Kidney epithelial cell (primary cell): Measurements from ENCODE around the gene DTX2. TPM values are rescaled to one million over a fixed set of nuclear protein-coding genes. Genes with fewer than 3 reads are reported as not detected.
"Not testable (repeated sequence)": the region's sequence is repeated elsewhere in the genome, so short reads cannot be mapped to it uniquely, and the experiment has no call there.

Source experiments
- DNase-seq: peaks from one replicate; pipeline ENCODE4 v3.0.0-alpha.2; 2010; ENCODE audit warnings: low read depth
- H3K27me3 ChIP-seq: 2 replicates; pipeline ENCODE4 v1.6.0; 2011; ENCODE audit warnings: low read length; ENCODE audit not compliant: control insufficient read depth, insufficient read depth
- H3K36me3 ChIP-seq: 2 replicates; pipeline ENCODE4 v1.5.1; 2011; ENCODE audit warnings: low read length; ENCODE audit not compliant: control insufficient read depth, insufficient read depth
- H3K4me3 ChIP-seq: 2 replicates; pipeline ENCODE4 v1.5.1; 2011; ENCODE audit warnings: low read depth, mild to moderate bottlenecking, control low read depth, low read length
- total RNA-seq: library from RNA; depleted of rRNA; stranded (reverse); fragments of >200 nt; gene quantifications from 2 replicates; pipeline ENCODE4 v1.2.3, GENCODE V29; 2015

The DTX2 gene
- total RNA-seq, 1 donor from 2014 or later, result 17.9 TPM

GRCh38 chr7:76487969-76488368, 26.5 kb downstream of the DTX2 start:
- not testable (repeated sequence) for H3K27me3 ChIP-seq, H3K4me3 ChIP-seq, DNase-seq, H3K36me3 ChIP-seq

DNA sequence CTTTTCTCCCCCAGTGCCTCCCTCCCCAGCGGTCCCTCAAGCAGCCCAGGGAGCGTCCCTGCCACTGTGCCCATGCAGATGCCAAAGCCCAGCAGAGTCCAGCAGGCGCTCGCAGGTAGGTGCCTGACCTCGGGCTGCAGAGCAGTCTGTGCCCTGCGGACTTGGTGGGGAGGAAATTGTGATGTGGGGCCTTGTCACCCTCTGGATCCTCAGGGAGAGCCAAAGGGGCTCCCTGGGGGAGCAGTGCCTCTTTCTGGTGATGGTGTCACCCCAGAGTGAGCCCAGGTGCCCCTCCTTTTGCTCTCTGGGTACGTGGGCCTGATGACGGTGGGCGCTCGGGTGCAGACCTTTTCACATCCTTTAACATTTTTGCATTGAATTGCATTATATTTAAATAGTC, 30.6 kb downstream of the DTX2 start:
- H3K27me3 ChIP-seq, DNase-seq: not testable (repeated sequence)

DNA sequence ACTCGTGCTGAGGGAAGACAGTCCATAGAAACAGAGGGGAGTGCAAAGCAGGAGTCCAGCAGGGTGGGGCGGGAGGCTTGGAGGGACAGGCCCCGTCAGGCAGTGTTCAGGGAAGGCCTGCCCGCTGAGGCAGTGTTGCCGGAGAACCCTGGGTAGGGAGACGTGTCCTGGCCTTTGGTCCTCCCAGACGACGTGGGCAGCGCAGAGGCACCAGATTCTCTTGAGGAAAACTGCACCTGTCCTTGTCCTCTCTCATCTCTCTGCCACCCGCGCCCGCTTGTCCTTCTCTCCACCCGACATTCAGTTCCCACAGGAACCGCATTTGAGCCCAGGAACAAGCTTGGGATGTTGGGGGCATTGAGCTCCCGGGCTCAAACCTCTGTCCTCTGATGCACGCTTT, 34.2 kb downstream of the DTX2 start:
- not testable (repeated sequence) for H3K4me3 ChIP-seq, DNase-seq, H3K36me3 ChIP-seq, H3K27me3 ChIP-seq

More for the DNA sequence above, 30.6 kb downstream of the DTX2 start:
- H3K36me3 ChIP-seq, H3K4me3 ChIP-seq: not testable (repeated sequence)

- not testable (repeated sequence) for H3K4me3 ChIP-seq, DNase-seq, H3K27me3 ChIP-seq, H3K36me3 ChIP-seq
These were observed 36.5 kb downstream of the DTX2 start for GRCh38 chr7:76497918-76498582.

DNA sequence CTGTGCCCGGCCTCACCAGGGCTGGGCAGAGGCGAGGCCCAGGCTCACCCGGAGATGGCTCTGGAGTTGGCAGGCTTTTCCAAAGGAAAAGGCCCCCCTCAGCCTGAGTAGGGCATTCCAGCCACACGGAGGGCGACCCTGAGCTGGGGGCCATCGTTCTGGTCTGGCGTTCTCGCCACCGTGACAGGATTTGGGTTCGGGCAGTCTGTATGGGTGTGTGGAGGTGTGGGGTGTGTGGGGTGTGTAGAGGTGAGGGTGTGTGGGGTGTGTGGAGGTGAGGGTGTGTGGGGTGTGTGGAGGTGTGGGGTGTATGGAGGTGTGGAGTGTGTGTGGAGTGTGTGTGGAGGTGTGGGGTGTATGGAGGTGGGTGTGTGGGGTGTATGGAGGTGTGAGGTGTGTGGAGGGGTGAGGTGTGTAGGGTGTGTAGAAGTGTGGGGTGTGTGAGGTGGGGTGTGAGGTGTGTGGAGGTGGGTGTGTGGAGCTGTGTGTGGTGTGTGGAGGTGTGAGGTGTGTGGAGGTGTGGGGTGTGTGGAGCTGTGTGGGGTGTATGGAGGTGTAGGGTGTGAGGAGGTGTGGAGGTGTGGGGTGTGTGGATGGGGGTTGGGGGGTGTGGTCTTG, 37.2 kb downstream of the DTX2 start:
- H3K4me3 ChIP-seq, DNase-seq, H3K36me3 ChIP-seq, H3K27me3 ChIP-seq: not testable (repeated sequence)

DNA sequence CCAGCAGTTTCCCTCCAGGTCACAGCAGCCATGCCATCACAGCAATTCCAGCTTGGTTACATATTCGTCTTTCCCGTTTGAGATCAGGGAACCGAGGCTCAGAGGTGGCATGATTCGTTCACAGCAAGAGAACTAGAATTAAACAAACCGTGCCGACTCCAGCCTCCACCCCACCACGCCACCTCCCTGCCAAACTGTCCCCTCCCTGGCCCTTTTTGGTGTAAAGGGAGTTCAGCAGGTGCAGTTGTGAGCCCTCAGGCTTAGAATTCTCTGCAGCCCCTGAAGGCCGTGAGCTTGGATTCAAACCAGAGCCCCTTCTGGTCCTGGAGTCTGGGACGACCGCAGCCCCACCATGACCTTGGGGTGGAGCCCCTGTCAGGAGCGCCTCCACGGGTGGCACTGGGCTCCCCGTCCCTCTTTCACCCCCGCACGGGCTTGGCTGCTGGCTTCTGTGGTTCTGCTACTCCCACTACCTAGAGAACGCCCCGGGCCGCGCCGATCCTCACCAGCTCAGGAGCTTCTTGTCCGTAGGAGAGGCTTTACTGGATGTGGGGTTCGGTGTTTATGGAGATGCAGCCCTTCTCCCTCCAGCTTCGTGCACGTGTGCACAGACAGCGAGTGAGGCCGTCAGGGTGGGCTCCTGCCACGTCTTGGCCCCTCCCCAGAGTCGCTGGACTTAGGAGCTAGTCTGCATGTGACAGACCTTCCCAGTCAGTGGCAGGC, 37.9 kb downstream of the DTX2 start:
- H3K4me3 ChIP-seq, DNase-seq, H3K36me3 ChIP-seq, H3K27me3 ChIP-seq: not testable (repeated sequence)

DNA sequence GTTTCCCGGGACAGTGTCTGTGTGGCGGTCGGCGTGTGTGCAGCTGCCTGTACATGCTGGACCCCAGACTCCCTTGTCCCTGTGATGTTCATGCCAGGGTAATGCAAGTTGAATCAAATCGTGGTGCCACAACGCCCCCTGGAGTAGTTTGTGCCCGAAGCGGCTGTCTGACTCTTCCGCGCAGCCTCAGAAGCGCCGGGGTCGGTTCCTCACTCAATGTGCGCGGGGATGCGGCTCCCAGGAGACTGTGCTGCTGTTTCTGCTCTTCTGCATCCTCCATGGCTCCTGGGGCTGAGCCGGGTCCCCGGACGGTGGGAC, 38.4 kb downstream of the DTX2 start:
- not testable (repeated sequence) for H3K27me3 ChIP-seq, H3K4me3 ChIP-seq, H3K36me3 ChIP-seq, DNase-seq

DNA sequence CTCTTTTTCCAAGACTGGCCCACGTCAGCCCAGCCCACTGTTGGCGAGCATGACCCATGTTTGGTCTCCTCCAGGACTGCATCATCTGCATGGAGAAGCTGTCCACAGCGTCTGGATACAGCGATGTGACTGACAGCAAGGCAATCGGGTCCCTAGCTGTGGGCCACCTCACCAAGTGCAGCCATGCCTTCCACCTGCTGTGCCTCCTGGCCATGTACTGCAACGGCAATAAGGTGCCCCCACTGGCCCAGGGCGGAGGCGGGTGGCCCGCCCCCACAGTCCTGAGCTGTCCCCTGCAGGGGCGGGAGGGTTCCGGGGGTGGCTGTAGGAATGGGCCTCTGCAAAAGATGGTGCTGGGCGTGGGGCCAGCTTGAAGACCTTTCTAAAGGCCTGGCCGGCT, 40.7 kb downstream of the DTX2 start:
- not testable (repeated sequence) for H3K4me3 ChIP-seq, H3K36me3 ChIP-seq, H3K27me3 ChIP-seq, DNase-seq

- H3K36me3 ChIP-seq, result not testable (repeated sequence)
These were observed 41.3 kb downstream of the DTX2 start for GRCh38 chr7:76502836-76503235.

GRCh38 chr7:76503244-76503643, 41.7 kb downstream of the DTX2 start:
- not testable (repeated sequence) for H3K27me3 ChIP-seq, H3K4me3 ChIP-seq, H3K36me3 ChIP-seq, DNase-seq

More at GRCh38 chr7:76502836-76503235, 41.3 kb downstream of the DTX2 start:
- H3K27me3 ChIP-seq, DNase-seq, H3K4me3 ChIP-seq: not testable (repeated sequence)

DNA sequence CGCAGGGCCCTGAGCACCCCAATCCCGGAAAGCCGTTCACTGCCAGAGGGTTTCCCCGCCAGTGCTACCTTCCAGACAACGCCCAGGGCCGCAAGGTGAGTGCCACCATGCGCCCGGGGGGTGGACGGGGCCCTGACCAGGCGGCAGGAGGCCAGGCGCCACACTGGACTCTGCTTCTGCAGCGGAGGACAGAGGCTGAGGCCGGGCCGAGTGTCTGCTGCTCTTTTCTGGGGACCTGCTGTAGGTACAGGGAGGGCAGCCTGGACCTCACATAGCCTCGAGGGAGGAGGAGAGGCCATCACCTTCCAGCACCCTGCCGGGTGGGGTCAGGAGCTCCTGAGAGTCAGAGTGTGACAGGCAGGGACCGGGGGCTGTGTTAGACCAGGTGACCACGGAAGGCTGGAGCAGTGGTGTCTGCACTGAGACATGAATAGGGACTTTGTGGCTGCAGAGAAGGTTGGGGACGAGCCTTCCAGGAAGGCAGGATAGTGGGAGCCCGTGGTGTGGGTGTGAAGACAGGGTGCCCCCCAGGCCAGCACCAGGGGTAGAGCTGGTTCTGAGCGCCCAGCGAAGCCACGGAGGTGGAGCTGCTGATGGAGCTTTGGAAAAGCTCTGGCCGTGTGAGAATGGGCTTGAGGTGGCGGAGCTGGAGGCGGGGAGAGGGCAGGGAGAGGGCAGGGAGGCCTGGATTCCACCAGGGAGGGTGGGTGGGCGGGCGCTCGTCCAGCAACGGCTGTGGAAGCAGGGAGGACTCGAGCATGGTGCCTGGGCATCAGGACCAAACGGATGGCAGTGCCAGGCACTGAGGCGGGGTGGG, 43.0 kb downstream of the DTX2 start:
- DNase-seq, H3K36me3 ChIP-seq: not testable (repeated sequence)

More for the DNA sequence above, 43.0 kb downstream of the DTX2 start:
- H3K4me3 ChIP-seq, H3K27me3 ChIP-seq: not testable (repeated sequence)
